Measurements from ENCODE around the gene PLAAT5. TPM values are rescaled to one million over a fixed set of nuclear protein-coding genes. Genes with fewer than 3 reads are reported as not detected.

PLAAT5 gene
- total and polyA plus RNA-seq, 2 of the 8 experiments (the other 6 are each of a cell fraction or from before 2014, with no cell fraction given), result 16.0 to 18.7 TPM

DNA sequence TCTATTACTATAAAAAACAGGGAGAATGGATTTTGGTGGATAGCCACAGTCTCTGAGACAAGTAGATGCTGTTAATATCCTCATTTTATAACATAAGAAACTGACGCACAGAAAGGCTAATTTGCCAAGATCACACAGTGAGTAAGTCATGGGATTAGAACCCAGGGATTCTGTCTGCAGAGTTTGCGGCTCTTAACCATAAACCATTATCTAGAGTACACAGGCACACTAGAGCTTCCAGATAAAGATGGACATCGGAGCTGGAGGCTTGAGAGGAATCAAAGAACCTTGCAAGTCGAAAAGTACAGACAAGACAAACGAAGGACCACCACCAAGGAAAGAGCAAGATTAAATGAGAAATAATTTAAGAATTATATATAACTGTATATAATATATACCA is 26.2 kb upstream of the PLAAT5 start:
- Histone ChIP-seq H4K8ac (ENCODE audit: extremely low read depth, insufficient read depth, low read length) (no peak overlapping the region), H2AFZ (ENCODE audit: low read length) (no peak overlapping the region), H2BK15ac (ENCODE audit: low read length) (no peak overlapping the region), H2BK5ac (ENCODE audit: low read depth, low read length) (no peak overlapping the region), H2BK12ac (ENCODE audit: low read depth, low read length) (no peak overlapping the region), H3K36me3 (ENCODE audit: control insufficient read depth in 2 of 4, insufficient read depth in 4 of 4, low read length in 3 of 4) (peaks cover 0 to 6% (median 0%) of the 10 kb centered on the region in 4 experiments; a peak in 2 of 8 replicates), H3K9me3 (ENCODE audit: insufficient read depth in 2 of 2, low read depth in 1 of 2, low read length in 1 of 2) (peaks cover 7 to 9% of the 10 kb centered on the region in 2 experiments), H4K20me1 (replicated peaks in 1 of 2; ENCODE audit: control insufficient read depth in 1 of 2, insufficient read depth in 2 of 2, low read length in 2 of 2) (no peaks in the 10 kb centered on the region), H2AK5ac (ENCODE audit: low read depth, low read length) (no peak overlapping the region), H3K27ac (ENCODE audit: low read depth, low read length) (no peak overlapping the region), H3K27me3 (replicated peaks in 1 of 4; ENCODE audit: control insufficient read depth in 3 of 4, extremely low read depth in 1 of 4, insufficient read depth in 3 of 4, low read length in 3 of 4) (no peaks in the 10 kb centered on the region; a peak in 1 of 7 replicates), H3K14ac (ENCODE audit: insufficient read length) (no peak overlapping the region), H2BK20ac (ENCODE audit: low read length) (no peak overlapping the region), H3K4ac (replicated peaks; ENCODE audit: insufficient read length, low read depth, low read length) (no peak overlapping the region), H3K79me2 (ENCODE audit: control insufficient read depth in 1 of 2, insufficient read depth in 2 of 2, low read length in 2 of 2) (no peaks in the 10 kb centered on the region), H2BK120ac (replicated peaks; ENCODE audit: low read depth, low read length) (no peak overlapping the region), H3K23me2 (ENCODE audit: low read depth, low read length) (no peaks in the 10 kb centered on the region), H3K4me2 (ENCODE audit: insufficient read depth in 1 of 2, low read depth in 2 of 2, low read length in 2 of 2) (no peak overlapping the region), H3K4me3 (ENCODE audit: extremely low read depth in 1 of 4, insufficient read depth in 2 of 4, low read depth in 3 of 4, low read length in 4 of 4) (no peak overlapping the region), H3K56ac (replicated peaks; ENCODE audit: insufficient read length, low read depth, low read length) (no peak overlapping the region), H4K91ac (replicated peaks; ENCODE audit: insufficient read length, low read length) (no peak overlapping the region), H3K4me1 (replicated peaks in 1 of 4; ENCODE audit: control insufficient read depth in 3 of 4, insufficient read depth in 4 of 4, low read length in 3 of 4) (no peaks in the 10 kb centered on the region), H3K18ac (ENCODE audit: extremely low read depth, low read length) (no peak overlapping the region), H4K5ac (ENCODE audit: insufficient read length, low read depth, low read length) (no peak overlapping the region), H3K9ac (replicated peaks in 1 of 4; ENCODE audit: extremely low read depth in 1 of 4, low read depth in 3 of 4, low read length in 3 of 4) (no peak overlapping the region), H3K79me1 (ENCODE audit: low read depth, low read length) (no peaks in the 10 kb centered on the region), H3K23ac (ENCODE audit: insufficient read length) (no peak overlapping the region)
- POLR2A ChIA-PET (ENCODE audit: partially characterized antibody), result interaction anchor here (0.7 to 1.8 kb wide), 3 partner anchors 9 to 109 kb away, joined by 3 to 5 read pairs (median 3); no protein-coding TSS in a partner anchor
- no peak for FAIRE-seq
- DNase-seq (ENCODE audit: low read depth in 1 of 2, low spot score in 2 of 2), result no peak
- CTCF ChIA-PET (ENCODE audit: partially characterized antibody), result interaction anchor here (1.5 kb wide), 1 partner anchor 89 kb away, joined by 3 read pairs; no protein-coding TSS in a partner anchor
- WGBS, 2 experiments (ENCODE audit: extremely low coverage in 1 of 2, insufficient coverage in 1 of 2, insufficient read length in 1 of 2, insufficient replicate concordance in 2 of 2, low coverage in 1 of 2, low lambda C conversion rate in 2 of 2, missing lambda C conversion rate in 1 of 2), result 92% methylated on average over 5 of the region's 5 CpGs; no CpG with 5 or more reads in 1 of the 2 experiments
- TF ChIP-seq RFX5 (IDR thresholded peaks at IDR 0.05; ENCODE audit: borderline replicate concordance, low read depth, low read length) (no peak), ZNF274 (IDR thresholded peaks at IDR 0.05; ENCODE audit: borderline replicate concordance, extremely low read depth, low read length) (no peak), GABPA (IDR thresholded peaks at IDR 0.05; ENCODE audit: borderline replicate concordance, insufficient read depth, low read length) (no peak), ASH2L (IDR thresholded peaks at IDR 0.05; ENCODE audit: low read length) (no peak), SP4 (IDR thresholded peaks at IDR 0.05; ENCODE audit: low read length) (no peak), POU5F1 (IDR thresholded peaks at IDR 0.05; ENCODE audit: low read depth, low read length) (no peak), POLR2AphosphoS5 (IDR thresholded peaks at IDR 0.05; ENCODE audit: low read depth, low read length) (no peak), SIRT6 (IDR thresholded peaks at IDR 0.05; ENCODE audit: low read length) (no peak), EP300 (IDR thresholded peaks at IDR 0.05; ENCODE audit: borderline replicate concordance in 1 of 2, low read depth in 2 of 2, low read length in 2 of 2) (no peak), SP1 (IDR thresholded peaks at IDR 0.05; ENCODE audit: low read depth, low read length) (no peak), TBP (IDR thresholded peaks at IDR 0.05; ENCODE audit: low read depth, low read length) (no peak), BCL11A (IDR thresholded peaks at IDR 0.05; ENCODE audit: low read depth in 2 of 2, low read length in 2 of 2) (no peak)
- TF ChIP-seq, protein P1, sequence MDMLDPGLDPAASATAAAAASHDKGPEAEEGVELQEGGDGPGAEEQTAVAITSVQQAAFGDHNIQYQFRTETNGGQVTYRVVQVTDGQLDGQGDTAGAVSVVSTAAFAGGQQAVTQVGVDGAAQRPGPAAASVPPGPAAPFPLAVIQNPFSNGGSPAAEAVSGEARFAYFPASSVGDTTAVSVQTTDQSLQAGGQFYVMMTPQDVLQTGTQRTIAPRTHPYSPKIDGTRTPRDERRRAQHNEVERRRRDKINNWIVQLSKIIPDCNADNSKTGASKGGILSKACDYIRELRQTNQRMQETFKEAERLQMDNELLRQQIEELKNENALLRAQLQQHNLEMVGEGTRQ (IDR thresholded peaks at IDR 0.05; ENCODE audit: low read length), result no peak
